ENCODE results near the gene CHST15.

GRCh38 chr10:124049484-124049883, 43.9 kb downstream of the CHST15 start:
- TF ChIP-seq CTCF (IDR thresholded peaks at IDR 0.05; ENCODE audit: borderline replicate concordance, extremely low read depth, low read length, poor library complexity, severe bottlenecking) = no peak
- no peak for TF ChIP-seq EZH2 (IDR thresholded peaks at IDR 0.05; ENCODE audit: borderline replicate concordance, low read depth, low read length, severe bottlenecking)
